CD4-positive, alpha-beta T cell treated with Interleukin-21 for 1 hour (primary cell): ENCODE results near the gene LEMD3.

Experiments used
- DNase-seq: peaks from one replicate; pipeline ENCODE4 v3.0.0-alpha.2; 2020

LEMD3 gene

GRCh38 chr12:65208964-65209654 is 39.7 kb downstream of the LEMD3 start:
- DNase-seq, result no peak

GRCh38 chr12:65209655-65210043 is 40.3 kb downstream of the LEMD3 start:
- peak; percentile 7 for DNase-seq

DNA sequence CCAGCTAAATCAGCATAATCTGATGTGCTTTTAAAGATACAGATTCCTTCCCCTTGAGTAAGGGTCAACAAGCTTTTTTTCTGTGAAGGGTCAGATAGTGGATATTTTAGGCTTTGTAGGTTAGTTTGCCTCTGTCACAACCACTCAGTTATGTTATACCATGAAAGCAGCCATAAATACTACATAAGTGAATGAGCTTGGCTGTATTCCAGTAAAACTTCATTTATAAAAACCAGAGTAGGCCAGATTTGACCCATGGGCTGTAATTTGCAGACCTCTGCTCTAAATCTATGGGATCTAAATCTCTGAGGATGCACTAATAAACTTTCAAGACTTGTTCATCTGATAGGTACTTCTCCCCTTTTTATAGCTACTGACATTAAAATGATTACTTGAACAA is 47.7 kb downstream of the LEMD3 start:
- DNase-seq, result no peak

- no peak for DNase-seq
Measured at GRCh38 chr12:65220761-65221160, 51.4 kb downstream of the LEMD3 start.

- no peak for DNase-seq
Measured at GRCh38 chr12:65229441-65229840, 60.1 kb downstream of the LEMD3 start.

- DNase-seq, result peak; percentile 32
Measured at GRCh38 chr12:65232476-65233077, 63.2 kb downstream of the LEMD3 start.

DNA sequence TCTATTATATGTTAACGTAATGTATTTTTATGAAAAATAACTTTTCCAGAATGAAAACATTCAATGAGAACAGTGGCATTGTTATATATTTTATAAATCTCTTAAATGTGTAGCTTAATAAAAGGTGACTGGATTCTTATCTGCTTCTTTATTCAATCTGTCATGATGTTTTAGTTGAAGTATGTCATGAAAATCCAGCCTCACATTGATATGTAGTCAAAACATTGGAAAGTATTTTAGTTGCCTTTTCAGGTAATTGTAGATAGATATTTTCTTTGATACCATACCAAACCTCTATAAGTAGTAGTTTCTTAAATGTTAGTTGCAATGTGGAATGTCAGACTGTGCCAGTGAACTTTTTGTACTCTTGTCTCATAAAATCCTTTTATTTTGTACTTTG is 67.8 kb downstream of the LEMD3 start:
- DNase-seq, result no peak

- no peak for DNase-seq
Measured at GRCh38 chr12:65238609-65239008, 69.2 kb downstream of the LEMD3 start.

DNA sequence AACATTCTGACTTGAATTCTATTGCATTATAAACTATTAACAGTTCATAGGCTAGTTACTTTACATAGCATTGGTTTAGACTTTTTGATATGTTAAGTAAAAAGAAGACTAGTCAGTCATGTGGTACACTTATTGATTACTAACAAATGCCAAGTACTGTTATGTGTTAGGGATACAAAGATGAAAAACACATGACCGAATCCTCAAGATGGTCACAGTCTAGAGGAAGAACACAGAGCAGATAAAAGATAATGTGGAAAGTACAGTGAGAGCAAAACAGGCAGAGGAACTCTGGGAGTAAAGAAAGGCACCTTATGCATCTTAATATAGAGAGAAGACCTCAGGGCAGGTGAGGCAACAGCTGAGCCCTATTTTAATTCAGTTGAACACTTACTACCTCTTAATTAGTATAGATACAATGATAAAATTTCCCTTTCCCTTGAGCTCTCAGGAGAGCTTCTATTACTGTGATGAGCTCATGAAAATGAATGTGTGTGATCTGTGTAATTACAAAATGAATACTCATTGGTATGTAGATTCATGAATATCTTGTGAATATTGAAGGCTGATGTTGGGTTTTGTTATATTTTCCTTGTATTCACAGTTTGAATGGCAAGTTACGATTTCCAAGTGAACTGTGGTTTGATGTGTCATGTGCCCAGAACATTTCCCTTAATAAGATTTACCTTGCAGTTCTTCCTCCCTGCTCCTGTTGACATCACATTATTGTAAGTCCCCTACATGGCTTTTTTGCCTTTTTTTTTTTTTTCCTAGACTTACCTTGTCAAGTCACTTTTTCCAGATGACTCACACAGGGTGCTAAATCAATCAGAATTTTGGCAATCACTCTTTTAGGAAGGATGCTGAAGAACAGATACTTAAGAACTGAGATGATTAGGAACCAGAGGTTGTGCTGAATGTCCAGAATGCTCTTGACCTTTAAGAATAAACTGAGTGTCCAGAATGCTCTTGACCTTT is 79.6 kb downstream of the LEMD3 start:
- no peak for DNase-seq

- DNase-seq, result no peak
Measured at GRCh38 chr12:65252515-65252914, 83.1 kb downstream of the LEMD3 start.

DNA sequence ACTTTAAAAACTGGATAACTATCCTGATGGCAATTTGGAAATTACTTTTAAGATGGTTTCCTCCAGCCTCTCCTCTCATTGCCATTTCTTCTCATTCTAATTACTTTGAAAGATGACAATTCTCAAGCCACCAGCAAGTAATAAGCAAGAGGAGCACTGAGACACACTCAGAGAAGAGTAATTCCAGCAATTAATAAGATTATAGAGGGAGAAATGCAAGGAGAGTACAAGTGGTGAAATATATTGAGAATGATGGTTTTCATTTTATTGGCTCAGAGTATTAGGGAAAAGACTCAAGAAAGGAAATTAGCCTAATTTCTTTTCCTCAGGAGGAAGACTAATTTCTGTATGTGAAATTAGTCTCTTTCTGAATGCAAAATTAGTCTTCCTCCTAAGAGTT is 88.6 kb downstream of the LEMD3 start:
- no peak for DNase-seq

GRCh38 chr12:65259501-65259900 is 90.1 kb downstream of the LEMD3 start:
- DNase-seq, result no peak

GRCh38 chr12:65263777-65264176 is 94.4 kb downstream of the LEMD3 start:
- DNase-seq, result no peak

DNA sequence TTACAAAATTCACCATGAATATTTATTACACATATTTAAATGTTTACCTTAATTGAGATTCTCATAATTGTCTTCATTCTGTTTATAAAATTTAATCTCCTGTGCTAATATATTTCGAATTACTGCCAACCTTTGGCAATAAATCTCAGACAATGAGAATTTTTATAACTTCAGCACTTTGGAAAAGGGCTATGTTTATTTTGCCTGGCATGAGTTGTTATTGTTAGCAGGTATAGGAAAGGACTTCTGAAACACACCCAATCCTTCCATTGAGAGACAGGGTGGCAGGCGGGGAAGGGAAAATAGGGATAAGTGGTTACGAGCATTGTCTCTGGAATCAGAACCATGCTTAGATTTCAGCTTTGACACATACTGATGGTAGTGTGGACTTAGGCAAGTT is 97.0 kb downstream of the LEMD3 start:
- DNase-seq, result no peak

DNA sequence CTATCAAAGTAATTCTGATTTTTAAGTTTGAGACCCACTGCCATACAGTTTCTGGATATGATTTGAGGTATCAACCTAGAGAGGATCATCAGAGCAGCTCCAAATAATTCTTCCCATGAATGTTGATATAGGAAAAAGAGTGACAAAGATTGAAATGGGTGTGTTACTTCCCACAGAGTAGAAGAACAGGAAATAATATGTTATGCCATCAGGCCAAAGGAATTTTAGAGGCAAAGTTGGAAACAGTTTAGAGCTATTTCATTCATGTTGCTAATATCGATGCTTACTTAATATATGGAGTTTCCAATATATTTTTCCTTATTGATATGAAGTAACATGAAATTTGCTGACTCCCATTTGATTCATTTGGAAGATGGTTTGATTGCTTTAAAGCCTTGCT is 100.2 kb downstream of the LEMD3 start:
- no peak for DNase-seq

DNA sequence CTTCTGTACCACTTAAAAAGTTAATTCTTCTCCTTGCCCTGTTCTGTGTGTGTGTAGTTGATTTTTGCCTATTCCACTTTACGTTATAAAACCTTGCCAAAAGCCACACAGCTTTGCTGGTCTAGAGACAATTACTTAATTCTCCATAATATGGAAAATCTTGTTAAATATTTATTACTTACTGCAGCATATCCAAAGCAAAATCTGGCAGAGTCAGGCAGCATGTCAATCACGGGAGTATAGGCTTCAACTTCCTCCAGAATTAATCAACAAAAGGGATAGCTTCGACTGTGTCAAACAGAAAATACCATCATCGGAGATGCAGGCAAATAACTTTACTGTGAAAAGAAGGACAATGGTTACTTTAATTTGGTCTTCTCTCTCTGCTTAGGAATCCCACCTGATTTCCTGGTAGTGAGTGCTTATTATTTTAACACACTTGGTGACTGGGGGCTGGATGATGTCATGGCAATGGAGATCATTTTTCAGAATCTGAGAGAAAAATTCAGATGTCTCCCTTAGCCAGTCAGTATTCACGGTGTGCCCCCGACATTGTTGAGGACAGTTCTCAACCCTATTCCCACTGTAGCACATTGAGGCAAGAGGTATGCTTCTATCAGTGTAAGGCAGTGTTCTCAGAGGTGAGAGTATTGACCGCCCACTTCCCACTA is 105.4 kb downstream of the LEMD3 start:
- DNase-seq, result no peak

GRCh38 chr12:65275627-65276026 is 106.2 kb downstream of the LEMD3 start:
- no peak for DNase-seq

GRCh38 chr12:65276916-65277530 is 107.6 kb downstream of the LEMD3 start:
- DNase-seq, result no peak

DNA sequence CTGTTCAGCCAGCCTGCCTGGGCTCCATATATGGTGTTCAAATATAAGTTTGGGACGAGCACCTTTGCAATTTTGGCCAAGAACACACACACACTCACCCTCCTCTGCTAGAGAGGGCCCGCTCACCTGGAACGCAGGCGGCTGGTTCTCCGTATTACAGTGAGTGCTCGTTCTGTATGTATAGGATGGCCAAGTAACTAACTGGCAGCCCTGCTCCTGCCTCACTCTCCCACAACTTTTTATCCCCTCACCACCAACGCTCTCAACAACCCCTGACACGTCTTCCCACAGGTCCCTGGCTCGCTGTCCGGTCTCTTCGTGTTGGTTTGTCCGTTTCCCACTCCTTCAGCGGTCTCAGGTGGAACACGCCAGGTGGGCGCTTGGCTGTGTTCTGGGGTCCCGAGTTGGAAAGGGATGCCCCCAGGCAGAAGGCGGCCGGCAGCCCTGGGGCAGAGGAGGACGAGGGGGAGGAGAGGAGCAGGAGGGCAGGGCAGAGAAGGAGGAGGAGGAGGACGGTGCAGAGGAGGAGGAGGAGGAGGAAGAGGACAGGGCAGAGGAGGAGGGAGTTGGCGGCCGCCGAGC is 108.7 kb downstream of the LEMD3 start:
- DNase-seq, result no peak

- DNase-seq, result no peak
Measured at GRCh38 chr12:65278576-65279368, 109.4 kb downstream of the LEMD3 start, which contains the start of gene MSRB3. Gene MSRB3 (plus strand): TSS chr12:65278683. CDS start chr12:65308580, 29,897 bp downstream.

- DNase-seq, result no peak
Measured at GRCh38 chr12:65279369-65280112, 110.2 kb downstream of the LEMD3 start.
